GM18520 (cell line): Measurements from ENCODE around the gene ALOX5AP.

ENCODE experiments used
- ATAC-seq: cut with Tn5 transposase; IDR thresholded peaks from one replicate; pipeline ENCODE4 v1.9.1; 2021; ENCODE audit not compliant: unreplicated experiment

ALOX5AP gene

DNA sequence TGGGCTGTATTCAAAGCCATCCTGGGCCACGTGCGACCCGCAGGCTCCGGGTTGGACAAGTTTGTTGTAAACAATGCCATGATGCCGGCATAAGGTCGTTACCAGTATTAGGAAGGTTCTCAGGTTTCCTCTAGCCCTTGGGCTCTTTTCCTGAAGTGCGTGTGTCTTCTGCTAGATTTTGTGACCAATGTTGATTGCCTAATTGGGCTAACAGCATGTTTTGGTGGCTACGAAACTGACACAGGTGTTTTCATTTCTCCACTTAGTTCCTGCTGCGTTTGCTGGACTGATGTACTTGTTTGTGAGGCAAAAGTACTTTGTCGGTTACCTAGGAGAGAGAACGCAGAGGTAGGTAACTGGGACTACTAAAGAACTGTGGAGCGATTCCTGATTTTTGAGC is 20.3 kb downstream of the ALOX5AP start:
- no peak for ATAC-seq

DNA sequence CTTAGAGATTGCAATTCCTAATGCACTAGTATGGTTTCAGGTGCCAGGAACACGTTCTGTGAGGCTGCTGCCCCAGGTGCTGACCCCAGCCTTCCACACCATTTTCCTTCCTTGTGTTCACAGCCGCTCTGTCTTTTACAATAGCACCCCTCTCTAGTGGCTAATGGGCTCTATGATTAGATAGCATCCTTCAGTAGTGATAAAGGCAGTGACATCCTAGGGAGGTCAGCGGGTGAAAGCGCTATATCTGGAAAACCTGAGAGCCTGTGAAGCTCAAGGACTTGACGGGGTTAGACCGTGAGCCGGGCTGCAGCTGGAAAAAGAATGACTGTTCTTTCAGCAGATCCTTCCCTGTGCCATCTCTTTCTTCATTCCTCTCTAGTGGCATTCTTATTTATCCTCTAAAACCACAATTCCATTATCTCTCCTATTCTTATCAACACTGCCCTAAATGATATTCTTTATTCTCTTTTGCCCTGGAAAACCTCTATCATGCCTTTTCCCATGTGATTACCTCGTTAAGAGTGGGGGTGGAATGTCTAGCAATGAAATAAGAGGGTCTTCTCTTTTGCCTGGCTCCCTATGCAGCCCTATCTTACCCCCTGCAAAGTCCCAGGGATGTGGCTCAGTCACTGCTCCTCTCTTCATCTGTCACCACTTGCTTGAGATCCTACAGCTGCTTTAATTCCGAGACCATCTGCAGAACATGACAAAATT is 21.8 kb downstream of the ALOX5AP start:
- no peak for ATAC-seq

DNA sequence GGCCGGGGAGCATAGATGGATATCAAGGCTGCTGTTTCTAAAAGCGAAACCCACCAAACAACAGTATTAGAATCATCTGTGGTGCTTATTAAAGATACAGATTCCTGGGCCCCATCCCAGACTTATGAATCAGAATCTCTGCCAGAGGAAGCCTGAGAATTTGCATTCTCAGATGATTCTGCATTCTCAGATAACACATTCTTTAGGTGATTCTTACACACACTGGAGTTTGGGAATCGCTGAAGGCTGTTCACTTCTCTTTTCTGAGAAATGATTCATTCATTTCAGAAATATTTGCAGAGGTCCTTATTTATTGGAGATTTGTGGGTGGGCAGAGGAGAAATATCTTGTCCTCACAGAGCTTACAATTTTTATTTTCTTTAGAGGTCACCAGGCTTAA is 24.4 kb downstream of the ALOX5AP start:
- ATAC-seq, result no peak

DNA sequence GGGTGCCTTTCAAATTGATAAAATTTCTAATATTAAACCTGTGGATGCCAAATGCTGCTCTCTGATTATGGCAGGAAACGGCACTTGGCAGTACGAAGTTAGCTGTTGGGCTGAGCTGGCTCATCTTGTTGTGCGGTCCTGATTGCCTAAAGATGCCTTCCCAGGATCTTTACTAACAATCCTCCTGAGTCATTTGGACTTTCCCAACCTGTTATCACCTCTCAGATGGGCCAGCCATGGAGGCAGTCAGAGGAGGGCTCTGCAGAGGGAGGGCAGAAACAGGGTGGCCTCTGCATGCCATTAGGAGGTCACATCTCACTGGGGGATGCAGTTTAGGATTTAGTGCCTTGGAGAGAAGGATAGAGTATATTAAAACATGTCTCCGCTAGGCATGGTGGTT is 27.3 kb downstream of the ALOX5AP start:
- no peak for ATAC-seq

DNA sequence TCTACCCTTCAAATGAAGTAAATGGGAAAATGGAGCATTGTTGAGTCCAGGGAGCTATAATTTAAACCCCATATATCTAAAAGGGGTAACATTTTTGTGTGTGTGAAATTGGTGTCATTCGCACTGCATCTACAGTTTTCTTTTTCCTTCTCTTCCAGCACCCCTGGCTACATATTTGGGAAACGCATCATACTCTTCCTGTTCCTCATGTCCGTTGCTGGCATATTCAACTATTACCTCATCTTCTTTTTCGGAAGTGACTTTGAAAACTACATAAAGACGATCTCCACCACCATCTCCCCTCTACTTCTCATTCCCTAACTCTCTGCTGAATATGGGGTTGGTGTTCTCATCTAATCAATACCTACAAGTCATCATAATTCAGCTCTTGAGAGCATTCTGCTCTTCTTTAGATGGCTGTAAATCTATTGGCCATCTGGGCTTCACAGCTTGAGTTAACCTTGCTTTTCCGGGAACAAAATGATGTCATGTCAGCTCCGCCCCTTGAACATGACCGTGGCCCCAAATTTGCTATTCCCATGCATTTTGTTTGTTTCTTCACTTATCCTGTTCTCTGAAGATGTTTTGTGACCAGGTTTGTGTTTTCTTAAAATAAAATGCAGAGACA is 28.6 kb downstream of the ALOX5AP start:
- no peak for ATAC-seq

DNA sequence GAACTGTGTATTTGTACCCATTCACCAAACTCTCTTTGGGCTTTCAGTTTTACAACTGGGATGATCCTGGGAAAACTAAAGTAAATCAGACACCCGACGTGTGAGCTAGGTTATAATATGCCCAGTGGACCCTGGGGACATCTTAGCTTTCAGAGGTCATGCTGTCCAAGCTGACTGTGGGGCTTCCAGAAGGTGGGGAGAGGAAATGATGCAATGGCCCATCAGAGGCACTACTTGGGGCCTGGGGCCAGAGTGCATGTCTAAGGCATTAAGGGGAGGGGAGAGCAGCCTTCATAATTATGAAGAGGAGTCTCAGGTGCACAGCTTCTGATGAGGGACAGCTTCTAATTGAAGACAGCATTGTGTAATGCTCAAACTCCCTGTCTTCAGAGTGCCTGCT is 30.9 kb downstream of the ALOX5AP start:
- ATAC-seq, result no peak

DNA sequence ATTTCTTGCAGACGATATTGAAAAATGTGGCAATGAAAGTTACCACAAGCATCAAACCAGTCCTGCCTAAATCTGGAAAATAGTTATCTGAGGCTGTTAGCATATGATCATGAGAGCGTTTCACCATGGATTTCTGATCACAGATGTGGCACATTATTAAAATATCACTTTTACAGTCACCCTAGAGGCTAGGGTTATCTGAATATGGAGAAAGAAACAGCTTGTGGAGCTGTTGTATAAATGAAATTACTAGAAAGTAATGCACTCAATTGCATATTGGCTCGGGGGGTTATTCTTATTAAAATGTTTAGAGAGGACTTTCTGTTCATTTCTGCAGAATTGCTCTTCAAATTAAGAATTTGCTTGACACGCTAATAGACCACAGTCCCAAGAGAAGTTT is 35.6 kb downstream of the ALOX5AP start:
- no peak for ATAC-seq

DNA sequence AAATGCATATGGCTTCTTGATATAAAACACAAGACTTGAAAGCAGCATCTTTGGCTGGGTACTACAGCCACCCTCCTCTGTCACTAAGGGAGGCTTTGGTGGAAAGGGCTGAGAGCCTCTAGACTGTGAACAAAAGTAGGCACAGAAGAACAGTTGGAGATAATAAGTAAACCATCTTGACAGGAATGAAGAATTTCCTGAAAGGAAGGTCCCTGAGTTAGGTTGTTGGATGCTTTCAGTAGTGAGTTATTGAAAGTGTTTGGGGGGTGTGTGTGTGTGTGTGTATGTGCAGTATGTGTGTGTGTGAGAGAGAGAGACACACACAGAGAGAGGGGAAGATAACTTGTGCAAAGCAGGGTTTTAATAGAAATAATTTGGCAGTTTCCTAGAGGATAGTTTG is 38.2 kb downstream of the ALOX5AP start:
- no peak for ATAC-seq

DNA sequence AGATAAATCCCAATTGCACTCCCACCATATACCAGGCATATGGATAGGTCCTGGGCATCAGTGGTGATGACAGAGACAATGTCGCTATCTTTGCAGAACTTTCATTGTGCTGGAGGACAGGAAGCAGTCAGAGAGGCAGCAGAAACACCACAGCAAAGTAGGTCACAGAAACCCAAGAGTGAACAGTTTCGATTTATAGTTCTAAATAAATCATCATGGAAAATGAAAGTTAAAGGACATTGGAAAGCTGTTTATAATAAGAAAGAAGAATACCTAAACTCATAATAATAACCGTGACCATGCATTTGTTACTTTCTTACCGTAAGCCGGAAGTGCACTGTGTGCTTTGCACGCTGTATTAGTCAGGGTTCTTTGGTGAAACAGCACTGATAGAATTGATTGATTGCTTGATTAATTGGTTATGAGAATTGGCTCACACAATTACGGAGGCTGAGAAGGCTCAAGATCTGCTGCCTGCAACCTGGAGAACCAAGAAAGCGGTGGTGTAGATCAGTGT is 38.9 kb downstream of the ALOX5AP start:
- ATAC-seq, result no peak

DNA sequence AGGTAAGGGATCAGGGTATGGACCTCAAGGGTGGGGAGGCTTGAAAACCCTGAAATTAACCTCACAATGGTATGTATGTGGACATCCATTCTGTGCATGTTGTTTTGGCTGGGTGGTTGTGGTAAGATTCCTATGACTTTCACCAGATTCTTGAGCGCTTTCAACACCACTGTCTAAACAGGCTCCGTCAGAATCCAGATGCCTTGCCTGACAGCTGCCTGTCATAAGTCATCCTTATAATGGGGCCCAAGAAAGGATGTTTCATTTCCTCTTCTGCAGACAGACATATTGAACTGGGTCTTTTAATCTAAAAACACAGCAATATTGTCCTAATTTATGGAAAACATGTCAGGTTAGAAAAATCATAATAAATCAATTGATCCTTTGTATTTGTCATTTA is 41.3 kb downstream of the ALOX5AP start:
- no peak for ATAC-seq

DNA sequence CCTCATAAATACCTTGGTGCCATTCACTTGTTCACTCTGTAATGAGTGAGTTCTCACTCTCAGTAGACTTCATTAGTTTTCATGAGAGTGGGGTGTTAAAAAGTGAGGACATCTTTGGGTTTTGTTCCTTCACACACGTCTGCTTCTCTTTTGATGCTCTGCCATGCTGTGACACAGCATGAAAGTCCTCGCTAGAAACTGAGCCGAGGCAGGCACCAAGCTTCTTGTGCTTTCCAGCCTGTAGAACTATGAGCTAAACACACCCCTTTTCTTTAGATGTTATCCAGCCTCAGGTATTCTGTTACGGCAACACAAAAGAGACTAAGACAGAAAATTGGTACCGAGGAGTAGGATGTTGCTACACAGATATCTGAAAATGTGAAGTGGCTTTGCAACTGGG is 43.7 kb downstream of the ALOX5AP start:
- no peak for ATAC-seq

DNA sequence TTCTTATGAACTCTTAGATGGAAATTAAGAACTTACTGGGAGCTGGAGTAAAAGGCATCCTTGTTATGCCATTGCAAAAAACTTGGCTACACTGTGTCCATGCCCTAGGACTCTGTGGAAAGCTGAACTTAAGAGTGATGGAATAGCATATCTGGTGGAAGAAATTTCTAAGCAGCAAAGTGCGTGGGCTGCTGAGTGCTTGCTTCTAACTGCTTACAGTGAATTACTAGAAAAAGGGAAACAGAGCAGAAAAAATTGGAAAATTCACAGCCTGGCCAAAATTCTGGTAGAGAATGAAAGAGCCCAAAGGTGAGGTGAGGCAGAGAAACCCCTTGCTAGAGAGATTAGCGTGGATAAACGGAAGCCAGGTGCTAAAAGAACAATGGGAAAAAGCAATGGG is 44.3 kb downstream of the ALOX5AP start:
- no peak for ATAC-seq

DNA sequence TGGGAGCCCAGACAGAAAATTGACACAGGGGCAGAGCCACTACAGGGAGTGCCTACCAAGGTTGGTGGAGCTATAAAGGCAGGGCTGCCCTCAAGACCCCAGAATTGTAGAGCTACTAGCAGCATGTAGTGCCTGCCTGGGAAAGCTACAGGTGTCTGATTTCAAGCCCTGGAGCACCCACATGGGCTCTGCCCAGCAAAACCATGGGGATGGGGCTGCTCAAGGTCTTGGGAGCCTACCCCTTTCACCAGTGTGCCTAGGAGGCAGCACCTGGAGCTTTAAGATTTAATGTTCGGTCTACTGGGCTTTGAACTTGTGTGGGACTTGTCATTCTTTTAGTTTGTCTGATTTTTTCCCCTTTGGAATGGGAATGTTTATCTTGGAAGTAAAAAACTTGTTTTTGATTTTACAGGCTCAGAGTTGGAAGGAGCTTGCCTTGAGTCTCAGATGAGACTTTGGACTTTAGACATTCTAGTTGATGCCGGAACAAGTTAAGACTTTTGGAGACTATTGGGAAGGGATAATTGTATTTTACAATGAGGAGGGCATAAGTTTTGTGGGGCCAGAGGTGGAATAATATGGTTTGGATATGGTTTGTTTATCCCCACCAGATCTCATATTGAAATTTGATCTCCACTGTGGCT is 45.1 kb downstream of the ALOX5AP start:
- no peak for ATAC-seq

DNA sequence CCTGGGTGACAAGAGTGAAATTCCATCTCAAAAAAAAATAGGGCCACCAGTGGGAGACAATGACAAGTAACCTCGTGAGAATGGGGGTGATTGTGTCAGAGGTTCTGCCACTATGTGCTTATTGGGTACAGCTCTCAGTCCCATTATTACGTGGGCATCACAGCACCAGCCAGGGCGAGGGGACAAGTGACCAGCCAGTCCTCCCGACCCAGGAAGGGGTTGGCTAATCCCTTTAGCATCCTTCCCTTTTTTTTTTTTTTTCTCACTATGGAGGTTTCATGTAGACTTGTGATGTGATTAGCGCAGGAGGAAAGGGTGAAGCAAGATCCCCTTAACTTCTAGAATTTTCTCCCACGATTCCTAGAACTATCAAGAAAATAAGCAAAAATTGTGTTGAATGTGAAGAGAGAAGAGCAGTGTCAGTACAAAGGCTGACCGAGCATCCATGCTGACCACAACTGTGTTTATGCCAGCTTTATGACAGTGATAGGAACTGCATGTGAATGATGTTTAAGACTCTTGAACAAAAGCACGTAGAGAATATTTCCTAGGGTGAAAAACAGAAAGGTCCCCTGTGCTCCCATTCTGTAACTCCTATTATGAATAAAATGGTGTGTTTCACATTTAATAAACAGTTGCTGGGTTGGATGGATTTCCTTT is 50.0 kb downstream of the ALOX5AP start:
- ATAC-seq, result no peak

DNA sequence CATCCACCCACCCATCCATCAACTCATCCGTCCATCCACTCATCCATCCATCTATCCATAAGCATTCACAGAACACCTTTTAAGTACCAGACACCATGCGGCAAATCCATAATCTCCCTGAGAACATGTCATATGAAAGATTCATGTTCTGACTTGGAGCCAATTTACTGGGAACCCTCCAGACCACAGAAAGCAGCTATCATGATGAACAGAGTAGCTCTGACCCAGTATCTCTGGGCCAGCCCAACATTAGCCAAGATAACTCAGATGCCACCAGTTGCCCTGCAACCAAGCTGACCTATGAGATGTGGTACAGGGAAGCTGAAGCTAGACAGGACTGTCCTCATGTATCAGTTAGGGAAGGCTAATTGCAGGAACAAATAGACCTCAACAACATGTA is 51.3 kb downstream of the ALOX5AP start:
- ATAC-seq, result no peak

DNA sequence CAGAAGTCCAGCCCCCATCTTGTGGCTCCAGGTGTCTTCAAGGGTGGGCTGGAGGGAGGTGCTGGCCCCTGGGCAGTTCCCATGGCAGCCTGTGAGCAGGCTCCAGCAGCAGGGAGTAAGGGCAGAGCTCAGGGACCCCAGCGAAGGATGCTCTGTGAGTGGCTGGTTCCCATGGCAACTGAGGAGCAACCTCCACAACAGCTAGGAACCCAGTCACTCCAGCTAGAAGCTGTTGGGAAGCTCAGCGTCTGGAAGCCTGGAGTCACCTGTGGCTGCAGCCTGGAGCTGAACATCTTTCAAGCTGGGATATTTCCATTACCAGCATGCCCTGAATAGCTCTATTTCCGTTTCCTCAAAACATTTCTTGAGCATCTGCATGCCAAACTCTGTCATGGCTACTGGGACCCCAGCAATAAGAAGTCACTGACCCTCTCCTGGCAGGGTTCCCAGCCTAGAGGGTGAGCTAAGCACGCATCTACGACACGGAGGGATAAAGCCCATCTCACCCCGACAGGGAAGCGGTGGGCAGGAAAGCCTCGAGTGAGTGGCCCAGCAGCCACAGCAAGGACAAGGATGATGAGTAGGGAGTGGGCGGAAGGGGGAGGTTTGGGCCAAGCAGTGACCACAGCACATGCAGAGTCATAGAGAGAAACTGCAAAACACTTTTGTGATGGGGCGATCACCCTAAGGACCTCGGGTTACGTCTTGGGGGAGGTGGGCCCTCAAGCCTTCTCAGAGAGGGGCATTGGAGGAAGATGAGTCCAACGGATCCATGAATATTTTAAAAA is 52.6 kb downstream of the ALOX5AP start:
- no peak for ATAC-seq

DNA sequence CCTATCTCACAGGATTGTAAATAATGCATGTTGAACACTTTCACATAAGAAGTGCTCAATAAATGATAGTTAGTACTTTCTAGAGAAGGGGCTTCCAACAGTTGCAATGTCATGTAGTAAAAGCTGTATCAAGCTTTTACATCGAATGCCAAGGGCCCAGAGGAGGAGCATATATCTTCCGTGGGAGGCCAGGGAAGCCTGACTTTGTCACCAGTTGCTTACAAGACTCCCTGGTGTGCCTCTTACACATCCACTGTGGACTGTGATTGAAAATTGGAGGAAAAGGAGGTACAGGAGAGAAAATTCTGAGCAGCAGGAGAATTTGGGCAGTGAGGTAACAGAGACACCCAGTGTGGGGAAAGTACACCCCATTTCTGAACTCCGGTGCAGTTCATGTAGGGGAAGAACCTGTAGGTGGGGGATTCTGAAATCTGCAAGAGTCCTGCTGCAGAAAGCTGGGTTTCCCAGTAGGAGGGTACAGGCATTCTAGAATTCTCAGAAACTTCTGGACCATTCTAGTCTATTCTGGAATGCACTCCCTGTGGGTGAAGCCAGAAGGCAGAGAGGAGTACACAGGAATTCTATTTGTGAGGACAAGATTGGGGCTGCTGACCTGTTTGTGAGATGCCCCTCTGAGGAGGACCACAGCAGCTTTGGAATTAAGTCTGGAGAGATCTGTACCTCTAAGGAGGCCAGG is 54.0 kb downstream of the ALOX5AP start:
- no peak for ATAC-seq

DNA sequence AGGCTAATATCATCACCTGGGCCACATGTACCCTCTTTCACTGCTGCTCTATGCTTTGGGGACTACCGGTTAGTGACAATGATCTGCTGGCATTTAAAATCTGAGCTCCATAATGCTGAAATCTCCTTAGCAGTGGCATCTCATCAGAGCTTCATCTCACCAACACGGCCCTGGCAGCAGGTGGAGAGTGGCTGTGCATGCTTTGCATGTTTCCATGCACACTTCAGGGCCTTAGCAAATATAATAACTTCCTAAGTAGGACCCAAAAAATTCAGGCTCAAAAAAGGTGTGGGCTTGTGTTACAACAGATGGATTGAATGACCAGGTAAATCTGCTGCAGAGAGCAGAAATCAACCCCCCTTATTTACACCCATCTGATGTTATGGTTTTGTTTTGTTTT is 55.2 kb downstream of the ALOX5AP start:
- ATAC-seq, result no peak

DNA sequence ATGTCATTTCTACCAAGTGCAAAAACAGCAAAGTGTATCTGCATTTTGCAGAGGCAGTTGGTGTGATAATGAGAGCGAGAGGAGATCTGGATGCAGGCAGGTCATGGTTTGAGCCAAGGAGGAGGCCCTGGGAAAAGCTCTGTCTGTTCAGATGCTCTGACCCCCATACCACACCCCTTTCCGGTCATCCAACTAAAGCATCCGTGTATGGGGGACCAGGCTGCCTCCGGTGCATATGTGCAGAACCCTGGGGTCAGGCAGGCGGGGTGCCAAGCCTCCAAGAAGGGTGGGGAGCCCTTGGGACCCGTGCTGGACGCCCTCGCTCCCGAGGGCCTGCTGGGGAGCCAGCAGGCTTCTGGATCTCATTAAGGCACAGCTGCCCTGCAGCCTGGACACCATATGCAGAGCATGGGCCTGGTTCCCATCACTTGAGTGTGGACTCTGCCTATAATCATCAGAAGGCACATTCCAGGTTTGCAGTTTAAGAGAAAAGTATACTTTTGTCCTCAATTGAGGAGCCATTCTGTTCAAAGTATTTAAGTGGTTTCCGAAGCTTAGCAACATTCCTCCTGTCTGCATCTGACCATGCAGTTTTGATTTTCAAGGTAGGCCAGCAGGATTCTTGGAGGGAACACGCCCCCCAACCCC is 56.1 kb downstream of the ALOX5AP start:
- ATAC-seq, result no peak
